RWPE1 (cell line): ENCODE results near the gene AGAP1.

Experiments
- CTCF ChIA-PET: fragments of 350-600 bp; sonication (Branson Sonifier 250); formaldehyde crosslinking; extraction: SDS; loops from one replicate; lab custom pipeline; 2021; lab: Yijun Ruan, JAX
- POLR2A ChIA-PET: fragments of 400-600 bp; formaldehyde crosslinking; extraction: SDS; loops from one replicate; lab custom pipeline; 2020; ENCODE audit warnings: antibody characterized with exemption; ENCODE audit not compliant: low non-redundant PET; lab: Yijun Ruan, JAX
- DNase-seq: peaks from one replicate; pipeline ENCODE4 v3.0.0; 2012; ENCODE audit warnings: low spot score
- H3K27ac ChIP-seq: fragments of 450-650 bp; 2 replicates; pipeline ENCODE4 v1.5.1; 2017
- TF ChIP-seq, protein P1 (sequence below): fragments of 450-650 bp; conservative IDR thresholded peaks from 2 replicates; pipeline ENCODE4 v1.5.1; 2017; ENCODE audit warnings: low read depth, mild to moderate bottlenecking

Gene AGAP1

DNA sequence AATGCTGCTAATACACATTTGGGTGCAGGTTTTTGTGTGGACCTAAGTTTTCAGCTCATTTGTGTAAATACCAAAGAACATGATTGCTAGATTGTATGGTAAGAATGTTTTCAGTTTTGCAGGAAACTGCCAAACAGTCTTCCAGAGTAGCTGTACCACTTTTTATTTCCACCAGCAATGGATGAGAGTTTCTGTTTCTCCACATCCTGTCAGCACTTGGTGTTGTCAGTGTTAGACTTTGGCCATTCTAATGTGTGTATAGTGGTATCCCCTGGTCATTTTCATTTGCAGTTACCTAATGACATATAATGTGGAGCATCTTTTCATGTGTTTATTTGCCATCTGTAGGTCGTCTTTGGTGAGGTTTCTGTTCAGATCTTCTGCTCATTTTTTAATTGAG, 337.9 kb downstream of the AGAP1 start:
- CTCF ChIA-PET: no interaction called here

DNA sequence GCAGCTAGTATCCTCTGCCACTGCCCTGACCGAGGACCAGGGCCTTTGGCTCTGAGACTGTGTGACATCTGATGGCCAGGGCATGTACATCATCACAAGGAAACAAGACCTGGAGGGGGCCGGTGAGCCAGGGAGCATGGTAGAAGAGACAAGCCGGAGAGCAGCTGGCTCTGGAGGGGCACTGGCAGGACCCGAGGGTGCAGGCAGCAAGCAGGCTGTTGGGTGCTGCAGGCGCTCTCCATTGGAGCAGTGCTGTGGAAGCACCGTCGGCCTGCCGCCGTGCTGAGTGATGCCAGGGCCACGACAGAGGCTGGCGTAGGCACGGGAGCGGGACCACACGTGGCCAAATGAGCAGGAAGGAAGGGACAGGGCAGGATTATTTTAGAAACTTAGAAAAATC, 339.1 kb downstream of the AGAP1 start:
- CTCF ChIA-PET: no interaction called here

More for the DNA sequence above, 337.9 kb downstream of the AGAP1 start:
- TF ChIP-seq, protein P1, sequence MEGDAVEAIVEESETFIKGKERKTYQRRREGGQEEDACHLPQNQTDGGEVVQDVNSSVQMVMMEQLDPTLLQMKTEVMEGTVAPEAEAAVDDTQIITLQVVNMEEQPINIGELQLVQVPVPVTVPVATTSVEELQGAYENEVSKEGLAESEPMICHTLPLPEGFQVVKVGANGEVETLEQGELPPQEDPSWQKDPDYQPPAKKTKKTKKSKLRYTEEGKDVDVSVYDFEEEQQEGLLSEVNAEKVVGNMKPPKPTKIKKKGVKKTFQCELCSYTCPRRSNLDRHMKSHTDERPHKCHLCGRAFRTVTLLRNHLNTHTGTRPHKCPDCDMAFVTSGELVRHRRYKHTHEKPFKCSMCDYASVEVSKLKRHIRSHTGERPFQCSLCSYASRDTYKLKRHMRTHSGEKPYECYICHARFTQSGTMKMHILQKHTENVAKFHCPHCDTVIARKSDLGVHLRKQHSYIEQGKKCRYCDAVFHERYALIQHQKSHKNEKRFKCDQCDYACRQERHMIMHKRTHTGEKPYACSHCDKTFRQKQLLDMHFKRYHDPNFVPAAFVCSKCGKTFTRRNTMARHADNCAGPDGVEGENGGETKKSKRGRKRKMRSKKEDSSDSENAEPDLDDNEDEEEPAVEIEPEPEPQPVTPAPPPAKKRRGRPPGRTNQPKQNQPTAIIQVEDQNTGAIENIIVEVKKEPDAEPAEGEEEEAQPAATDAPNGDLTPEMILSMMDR: no peak
- POLR2A ChIA-PET: no interaction called here
- no peak for DNase-seq
- H3K27ac ChIP-seq: no peak overlapping the region

DNA sequence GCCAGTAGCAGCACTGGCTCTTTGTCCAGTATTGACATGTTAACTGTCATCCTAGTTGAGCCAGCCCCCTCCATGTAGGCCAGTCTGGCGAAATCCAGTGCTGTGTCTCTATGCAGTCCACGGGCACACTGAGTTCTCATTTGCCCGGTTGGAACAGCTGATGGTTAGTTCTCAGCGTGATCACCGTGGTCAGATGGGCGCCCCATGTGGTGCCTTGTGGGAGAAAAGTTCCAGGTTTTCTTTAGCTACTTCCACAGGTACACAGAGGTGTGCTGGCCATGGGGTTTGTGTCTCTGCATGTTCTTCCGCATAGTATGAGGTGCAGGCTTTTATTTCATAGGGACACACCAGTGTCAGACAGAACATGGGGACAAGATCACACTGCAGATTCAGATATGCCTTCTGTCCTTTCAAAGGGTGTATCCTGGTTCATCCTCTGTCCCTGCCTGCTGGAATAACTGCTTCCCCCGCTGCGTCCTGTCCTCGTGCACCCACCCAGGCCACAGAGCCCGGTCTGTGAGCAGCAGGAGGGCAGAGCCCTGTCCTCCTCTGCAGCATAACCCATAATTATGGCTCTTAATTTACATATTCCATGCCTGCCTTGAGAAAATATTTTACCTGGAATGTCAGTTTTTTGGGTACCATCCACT, 340.3 kb downstream of the AGAP1 start:
- DNase-seq: no peak
- CTCF ChIA-PET: interaction anchor here (0.6 kb wide), 1 partner anchor 335 kb away, joined by 3 read pairs; no protein-coding TSS in a partner anchor
- POLR2A ChIA-PET: no interaction called here
- no peak overlapping the region for H3K27ac ChIP-seq
- TF ChIP-seq, protein P1: no peak

More for the DNA sequence above, 339.1 kb downstream of the AGAP1 start:
- TF ChIP-seq, protein P1: no peak
- H3K27ac ChIP-seq: no peak overlapping the region
- POLR2A ChIA-PET: no interaction called here
- DNase-seq: no peak

DNA sequence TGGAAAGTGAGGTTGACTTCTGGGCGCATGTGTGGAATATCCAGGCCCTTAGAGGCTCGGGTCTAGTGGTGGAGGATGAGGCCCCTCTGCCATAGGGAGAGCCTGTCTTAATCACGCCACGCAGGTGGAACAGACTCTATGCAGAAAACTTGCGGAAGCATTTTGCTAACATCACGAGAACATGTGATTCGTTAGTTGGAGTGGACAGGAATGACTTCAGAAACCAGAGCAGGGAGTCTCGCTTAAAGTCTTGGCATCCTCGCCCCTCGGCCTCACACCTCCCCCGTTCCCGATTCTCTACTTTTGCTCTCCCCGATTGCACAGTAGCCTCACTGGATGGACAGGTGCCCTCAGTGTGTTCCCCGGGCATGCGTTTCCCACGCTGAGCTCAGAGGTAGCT, 340.9 kb downstream of the AGAP1 start:
- ChIA-PET POLR2A (no interaction called here), CTCF (no interaction called here)
- DNase-seq: no peak
- no peak overlapping the region for H3K27ac ChIP-seq
- TF ChIP-seq, protein P1: no peak

GRCh38 chr2:235835810-235836209, 342.0 kb downstream of the AGAP1 start:
- CTCF ChIA-PET: interaction anchor here (0.6 kb wide), 1 partner anchor 1212 kb away, joined by 3 read pairs; no protein-coding TSS in a partner anchor
- POLR2A ChIA-PET: no interaction called here
- DNase-seq: no peak
- no peak overlapping the region for H3K27ac ChIP-seq
- TF ChIP-seq, protein P1: no peak

DNA sequence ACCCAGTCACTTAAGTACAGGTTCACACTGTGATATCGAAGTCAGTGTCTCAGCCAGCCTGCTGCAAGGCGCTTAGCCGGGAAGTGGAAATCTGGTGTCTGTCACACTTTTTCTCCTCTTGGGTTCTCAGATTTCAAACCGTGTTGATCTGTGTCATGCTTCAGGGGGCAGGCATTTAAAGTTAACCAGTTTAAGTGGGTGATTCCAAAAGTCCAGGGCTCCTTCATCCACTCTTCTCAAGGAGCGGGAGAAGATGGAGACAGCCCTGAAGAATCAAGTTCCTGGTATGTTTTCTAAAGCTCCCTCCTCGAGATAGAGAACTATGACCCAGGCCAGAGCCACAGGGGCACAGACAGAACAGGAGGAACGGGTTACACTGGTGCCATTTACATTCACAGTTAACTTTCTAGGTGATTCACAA, 342.7 kb downstream of the AGAP1 start:
- POLR2A ChIA-PET: no interaction called here
- no peak overlapping the region for H3K27ac ChIP-seq
- DNase-seq: no peak
- CTCF ChIA-PET: no interaction called here
- TF ChIP-seq, protein P1: no peak
